ENCODE results near the gene PTF1A. TPM values are rescaled to one million over a fixed set of nuclear protein-coding genes. Genes with fewer than 3 reads are reported as not detected.

PTF1A gene
- polyA plus RNA-seq, 1 of the 3 experiments (the other 2 are of a cell fraction) = not detected

GRCh38 chr10:23146258-23146657 lies 45.9 kb upstream of the PTF1A start:
- H3K9me2 ChIP-seq = no peaks in the 10 kb centered on the region
- no peaks in the 10 kb centered on the region for H3K9me3 ChIP-seq
- H3K79me2 ChIP-seq (ENCODE audit: insufficient read depth) = no peaks in the 10 kb centered on the region
- no peak for DNase-seq
- H3K4me3 ChIP-seq (ENCODE audit: low read depth in 2 of 2, low read length in 1 of 2) = no peak overlapping the region
- TF ChIP-seq RCOR1 (IDR thresholded peaks at IDR 0.05; ENCODE audit: low read length) (no peak), FOSL2 (IDR thresholded peaks at IDR 0.05; ENCODE audit: borderline replicate concordance, low read depth) (no peak), ELF1 (IDR thresholded peaks at IDR 0.05) (no peak), GABPA (IDR thresholded peaks at IDR 0.05; ENCODE audit: low read depth) (no peak), FOXJ3 (CRISPR knock-in tag; IDR thresholded peaks at IDR 0.05) (no peak), CHD2 (IDR thresholded peaks at IDR 0.05; ENCODE audit: low read length, partially characterized antibody) (no peak), MXI1 (IDR thresholded peaks at IDR 0.05; ENCODE audit: low read depth, low read length) (no peak)
- TF ChIP-seq, protein P1, sequence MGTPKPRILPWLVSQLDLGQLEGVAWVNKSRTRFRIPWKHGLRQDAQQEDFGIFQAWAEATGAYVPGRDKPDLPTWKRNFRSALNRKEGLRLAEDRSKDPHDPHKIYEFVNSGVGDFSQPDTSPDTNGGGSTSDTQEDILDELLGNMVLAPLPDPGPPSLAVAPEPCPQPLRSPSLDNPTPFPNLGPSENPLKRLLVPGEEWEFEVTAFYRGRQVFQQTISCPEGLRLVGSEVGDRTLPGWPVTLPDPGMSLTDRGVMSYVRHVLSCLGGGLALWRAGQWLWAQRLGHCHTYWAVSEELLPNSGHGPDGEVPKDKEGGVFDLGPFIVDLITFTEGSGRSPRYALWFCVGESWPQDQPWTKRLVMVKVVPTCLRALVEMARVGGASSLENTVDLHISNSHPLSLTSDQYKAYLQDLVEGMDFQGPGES (IDR thresholded peaks at IDR 0.05; ENCODE audit: low read depth, low read length) = no peak
- TF ChIP-seq, protein P2, sequence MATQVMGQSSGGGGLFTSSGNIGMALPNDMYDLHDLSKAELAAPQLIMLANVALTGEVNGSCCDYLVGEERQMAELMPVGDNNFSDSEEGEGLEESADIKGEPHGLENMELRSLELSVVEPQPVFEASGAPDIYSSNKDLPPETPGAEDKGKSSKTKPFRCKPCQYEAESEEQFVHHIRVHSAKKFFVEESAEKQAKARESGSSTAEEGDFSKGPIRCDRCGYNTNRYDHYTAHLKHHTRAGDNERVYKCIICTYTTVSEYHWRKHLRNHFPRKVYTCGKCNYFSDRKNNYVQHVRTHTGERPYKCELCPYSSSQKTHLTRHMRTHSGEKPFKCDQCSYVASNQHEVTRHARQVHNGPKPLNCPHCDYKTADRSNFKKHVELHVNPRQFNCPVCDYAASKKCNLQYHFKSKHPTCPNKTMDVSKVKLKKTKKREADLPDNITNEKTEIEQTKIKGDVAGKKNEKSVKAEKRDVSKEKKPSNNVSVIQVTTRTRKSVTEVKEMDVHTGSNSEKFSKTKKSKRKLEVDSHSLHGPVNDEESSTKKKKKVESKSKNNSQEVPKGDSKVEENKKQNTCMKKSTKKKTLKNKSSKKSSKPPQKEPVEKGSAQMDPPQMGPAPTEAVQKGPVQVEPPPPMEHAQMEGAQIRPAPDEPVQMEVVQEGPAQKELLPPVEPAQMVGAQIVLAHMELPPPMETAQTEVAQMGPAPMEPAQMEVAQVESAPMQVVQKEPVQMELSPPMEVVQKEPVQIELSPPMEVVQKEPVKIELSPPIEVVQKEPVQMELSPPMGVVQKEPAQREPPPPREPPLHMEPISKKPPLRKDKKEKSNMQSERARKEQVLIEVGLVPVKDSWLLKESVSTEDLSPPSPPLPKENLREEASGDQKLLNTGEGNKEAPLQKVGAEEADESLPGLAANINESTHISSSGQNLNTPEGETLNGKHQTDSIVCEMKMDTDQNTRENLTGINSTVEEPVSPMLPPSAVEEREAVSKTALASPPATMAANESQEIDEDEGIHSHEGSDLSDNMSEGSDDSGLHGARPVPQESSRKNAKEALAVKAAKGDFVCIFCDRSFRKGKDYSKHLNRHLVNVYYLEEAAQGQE (IDR thresholded peaks at IDR 0.05; ENCODE audit: low read depth, low read length) = no peak
- H3K4me2 ChIP-seq = no peak overlapping the region
- no peaks in the 10 kb centered on the region for H4K20me1 ChIP-seq (ENCODE audit: insufficient read depth)
- ChIA-PET POLR2A (no interaction called here), CTCF (interaction anchor here (1.4 to 5.6 kb wide), 2 partner anchors 12 to 146 kb away, joined by 5 to 51 read pairs; no protein-coding TSS in a partner anchor)
- H3K36me3 ChIP-seq (replicated peaks in 1 of 2; ENCODE audit: control insufficient read depth in 1 of 2, insufficient read depth in 2 of 2, low read length in 1 of 2) = no peaks in the 10 kb centered on the region
- no peaks in the 10 kb centered on the region for H3K27me3 ChIP-seq (ENCODE audit: insufficient read depth)
- no peaks in the 10 kb centered on the region for H3K4me1 ChIP-seq (ENCODE audit: control insufficient read depth in 1 of 2, insufficient read depth in 2 of 2, low read depth in 1 of 2, low read length in 1 of 2)
- WGBS (ENCODE audit: low lambda C conversion rate) = 76% methylated on average over 9 of the region's 9 CpGs
- H3F3A ChIP-seq (replicated peaks; ENCODE audit: insufficient read depth) = no peaks in the 10 kb centered on the region
- H2AFZ ChIP-seq (ENCODE audit: low read depth) = no peak overlapping the region
- no peak overlapping the region for H3K27ac ChIP-seq (ENCODE audit: low read depth in 2 of 2, low read length in 1 of 2)
- no peak overlapping the region for H3K9ac ChIP-seq

GRCh38 chr10:23147035-23147434 lies 45.1 kb upstream of the PTF1A start:
- Histone ChIP-seq H3F3A (replicated peaks; ENCODE audit: insufficient read depth) (no peaks in the 10 kb centered on the region), H2AFZ (ENCODE audit: low read depth) (no peak overlapping the region), H3K9ac (no peak overlapping the region), H4K20me1 (ENCODE audit: insufficient read depth) (no peaks in the 10 kb centered on the region), H3K9me2 (no peaks in the 10 kb centered on the region), H3K4me1 (ENCODE audit: control insufficient read depth in 1 of 2, insufficient read depth in 2 of 2, low read depth in 1 of 2, low read length in 1 of 2) (no peaks in the 10 kb centered on the region), H3K27ac (ENCODE audit: low read depth in 2 of 2, low read length in 1 of 2) (no peak overlapping the region), H3K79me2 (ENCODE audit: insufficient read depth) (no peaks in the 10 kb centered on the region), H3K4me3 (ENCODE audit: low read depth in 2 of 2, low read length in 1 of 2) (no peak overlapping the region), H3K27me3 (ENCODE audit: insufficient read depth) (no peaks in the 10 kb centered on the region), H3K36me3 (replicated peaks in 1 of 2; ENCODE audit: control insufficient read depth in 1 of 2, insufficient read depth in 2 of 2, low read length in 1 of 2) (no peaks in the 10 kb centered on the region), H3K9me3 (no peaks in the 10 kb centered on the region), H3K4me2 (no peak overlapping the region)
- POLR2A ChIA-PET = no interaction called here
- CTCF ChIA-PET = interaction anchor here (1.4 to 5.6 kb wide), 2 partner anchors 11 to 146 kb away, joined by 5 to 51 read pairs; no protein-coding TSS in a partner anchor
- no peak for TF ChIP-seq TEAD4 (IDR thresholded peaks at IDR 0.05; ENCODE audit: borderline replicate concordance, insufficient read depth)
- no peak for TF ChIP-seq FOXM1 (IDR thresholded peaks at IDR 0.05; ENCODE audit: low read depth)
- no peak for TF ChIP-seq NRF1 (IDR thresholded peaks at IDR 0.05; ENCODE audit: low read depth, low read length)
- 52% methylated on average over 6 of the region's 6 CpGs for WGBS (ENCODE audit: low lambda C conversion rate)
- DNase-seq = no peak
